HEK293 (cell line): Measurements from ENCODE around the gene ASF1B.

Experiments used
- CTCF ChIA-PET: fragments of 350-600 bp; formaldehyde crosslinking; extraction: SDS; loops from one replicate; lab custom pipeline; 2021; ENCODE audit warnings: antibody characterized with exemption; lab: Yijun Ruan, JAX
- POLR2A ChIA-PET: fragments of 300-600 bp; formaldehyde crosslinking; extraction: SDS; loops from one replicate; lab custom pipeline; 2020; ENCODE audit warnings: antibody characterized with exemption, inconsistent platforms; lab: Yijun Ruan, JAX
- H3K27ac ChIP-seq: fragments of 200-500 bp; sonication (Bioruptor generic); 2 replicates; pipeline ENCODE4 v1.5.1; 2014; ENCODE audit warnings: low read depth, low read length, control low read depth, inconsistent platforms; ENCODE audit errors: extremely low read depth
- H3K36me3 ChIP-seq, 2 experiments: fragments of 200-500 bp in 1 of 2; sonication (Bioruptor generic) in 1 of 2; 1 replicate in 1 of 2; 2 replicates in 1 of 2; pipeline ENCODE4 v1.5.1; 2014 to 2017; ENCODE audit warnings: inconsistent platforms in 2 of 2, low read length in 2 of 2; ENCODE audit not compliant: control insufficient read depth in 2 of 2, insufficient read depth in 1 of 2
- H3K4me1 ChIP-seq: fragments of 200-500 bp; sonication (Bioruptor generic); 2 replicates; pipeline ENCODE4 v1.5.1; 2014; ENCODE audit warnings: mild to moderate bottlenecking, low read length, inconsistent platforms; ENCODE audit not compliant: control insufficient read depth, insufficient read depth
- H3K4me3 ChIP-seq: 2 replicates; pipeline ENCODE4 v1.5.1; 2011; ENCODE audit warnings: low read depth, mild to moderate bottlenecking, control low read depth, low read length, moderate library complexity
- H3K9me3 ChIP-seq: fragments of 200-500 bp; sonication (Bioruptor generic); 2 replicates; pipeline ENCODE4 v1.5.1; 2014; ENCODE audit warnings: low read depth, low read length, inconsistent platforms; ENCODE audit not compliant: control insufficient read depth, insufficient read depth
- PRDM1 ChIP-seq: fragments of 450-650 bp; formaldehyde crosslinking; IDR thresholded peaks from 2 replicates; pipeline ENCODE4; 2016; ENCODE audit warnings: missing biosample characterization, missing genetic modification characterization
- SP3 ChIP-seq: fragments of 450-650 bp; formaldehyde crosslinking; IDR thresholded peaks from 2 replicates; pipeline ENCODE4 v1.5.1; 2016; ENCODE audit warnings: missing biosample characterization, missing genetic modification characterization
- ZNF530 ChIP-seq: fragments of 450-650 bp; formaldehyde crosslinking; IDR thresholded peaks from 2 replicates; pipeline ENCODE4 v1.5.1; 2016; ENCODE audit warnings: low read depth, missing biosample characterization, missing genetic modification characterization
- ZNF600 ChIP-seq: fragments of 450-650 bp; formaldehyde crosslinking; IDR thresholded peaks from 2 replicates; pipeline ENCODE4 v1.5.1; 2016; ENCODE audit warnings: missing biosample characterization, missing genetic modification characterization
- TF ChIP-seq, protein P1 (sequence below): fragments of 450-650 bp; formaldehyde crosslinking; IDR thresholded peaks from 2 replicates; pipeline ENCODE4 v1.5.1; 2017; ENCODE audit warnings: missing biosample characterization, mild to moderate bottlenecking, missing genetic modification characterization, moderate library complexity

The ASF1B gene

DNA sequence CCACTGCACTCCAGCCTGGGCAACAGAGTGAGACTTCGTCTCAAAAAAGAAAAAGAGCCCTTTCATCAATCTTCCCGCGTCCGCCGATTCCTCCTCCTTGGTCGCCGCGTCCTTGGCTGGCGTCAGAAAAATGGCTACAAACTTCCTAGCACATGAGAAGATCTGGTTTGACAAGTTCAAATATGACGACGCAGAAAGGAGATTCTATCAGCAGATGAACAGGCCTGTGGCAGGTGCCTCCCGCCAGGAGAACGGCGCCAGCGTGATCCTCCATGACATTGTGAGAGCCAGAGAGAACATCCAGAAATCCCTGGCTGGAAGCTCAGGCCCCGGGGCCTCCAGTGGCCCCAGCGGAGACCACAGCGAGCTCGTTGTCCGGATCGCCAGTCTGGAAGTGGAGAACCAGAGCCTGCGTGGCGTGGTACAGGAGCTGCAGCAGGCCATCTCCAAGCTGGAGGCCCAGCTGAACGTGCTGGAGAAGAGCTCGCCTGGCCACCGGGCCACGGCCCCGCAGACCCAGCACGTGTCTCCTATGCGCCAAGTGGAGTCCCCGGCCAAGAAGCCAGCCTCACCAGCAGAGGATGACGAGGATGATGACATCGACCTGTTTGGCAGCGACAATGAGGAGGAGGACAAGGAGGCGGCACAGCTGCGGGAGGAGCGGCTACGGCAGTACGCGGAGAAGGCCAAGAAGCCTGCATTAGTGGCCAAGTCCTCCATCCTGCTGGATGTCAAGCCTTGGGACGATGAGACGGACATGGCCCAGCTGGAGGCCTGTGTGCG lies 65.9 kb downstream of the ASF1B start:
- Histone ChIP-seq H3K36me3 (no peaks in the 10 kb centered on the region), H3K4me3 (no peak overlapping the region), H3K9me3 (no peaks in the 10 kb centered on the region), H3K4me1 (no peaks in the 10 kb centered on the region), H3K27ac (no peak overlapping the region)
- TF ChIP-seq ZNF530: no peak
- TF ChIP-seq, protein P1, sequence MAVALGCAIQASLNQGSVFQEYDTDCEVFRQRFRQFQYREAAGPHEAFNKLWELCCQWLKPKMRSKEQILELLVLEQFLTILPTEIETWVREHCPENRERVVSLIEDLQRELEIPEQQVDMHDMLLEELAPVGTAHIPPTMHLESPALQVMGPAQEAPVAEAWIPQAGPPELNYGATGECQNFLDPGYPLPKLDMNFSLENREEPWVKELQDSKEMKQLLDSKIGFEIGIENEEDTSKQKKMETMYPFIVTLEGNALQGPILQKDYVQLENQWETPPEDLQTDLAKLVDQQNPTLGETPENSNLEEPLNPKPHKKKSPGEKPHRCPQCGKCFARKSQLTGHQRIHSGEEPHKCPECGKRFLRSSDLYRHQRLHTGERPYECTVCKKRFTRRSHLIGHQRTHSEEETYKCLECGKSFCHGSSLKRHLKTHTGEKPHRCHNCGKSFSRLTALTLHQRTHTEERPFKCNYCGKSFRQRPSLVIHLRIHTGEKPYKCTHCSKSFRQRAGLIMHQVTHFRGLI (tag by site-specific recombination): no peak
- 0 out of 2 replicates have a peak, but pooled peaks have one; percentile 26 for TF ChIP-seq ZNF600 (tag by site-specific recombination)
- no peak for TF ChIP-seq PRDM1 (tag by site-specific recombination)
- TF ChIP-seq SP3 (tag by site-specific recombination): no peak
- CTCF ChIA-PET: interaction anchor here (0.6 to 6.2 kb wide), 9 partner anchors 9 to 190 kb away, joined by 4 to 80 read pairs (median 6); partner anchors contain the start of genes IL27RA and PALM3
- POLR2A ChIA-PET: interaction anchor here (0.6 to 1.0 kb wide), 3 partner anchors 28 to 227 kb away, joined by 3 to 4 read pairs (median 3); partner anchors contain the start of gene ASF1B
